22Rv1 (cell line): Measurements from ENCODE around the gene NSD1.

Source experiments
- H3K27ac ChIP-seq: fragments of 450-650 bp; 2 replicates; pipeline ENCODE4 v1.5.1; 2017
- CTCF ChIP-seq: fragments of 450-650 bp; IDR thresholded peaks from 2 replicates; pipeline ENCODE4 v1.5.1; 2017; ENCODE audit warnings: mild to moderate bottlenecking
- ZFX ChIP-seq: fragments of 450-650 bp; IDR thresholded peaks from 2 replicates; pipeline ENCODE4 v1.6.1; 2017; ENCODE audit warnings: antibody characterized with exemption, borderline replicate concordance

Gene NSD1

GRCh38 chr5:177300951-177301350 is 167.4 kb downstream of the NSD1 start:
- TF ChIP-seq ZFX (no peak), CTCF (no peak)
- peak overlapping the region; percentile 85 for H3K27ac ChIP-seq

- no peak for TF ChIP-seq CTCF
- TF ChIP-seq ZFX, result no peak
- H3K27ac ChIP-seq, result peak overlapping the region; percentile 85
These were observed 168.1 kb downstream of the NSD1 start for GRCh38 chr5:177301503-177302165.

- H3K27ac ChIP-seq, result peak overlapping the region; percentile 85
- TF ChIP-seq CTCF (no peak; the same call in 1 of the 2 replicates), ZFX (no peak)
These were observed 169.0 kb downstream of the NSD1 start for GRCh38 chr5:177302354-177303110.

- H3K27ac ChIP-seq, result peak within 1 kb of the TSS; percentile 85
- TF ChIP-seq CTCF, result peak; percentile 67
- no peak for TF ChIP-seq ZFX
These were observed 169.8 kb downstream of the NSD1 start, which contains the start of the genes PRELID1 and RAB24 for GRCh38 chr5:177303121-177303924. TSS of gene PRELID1 (plus strand) at chr5:177303799. CDS start at chr5:177303986, 187 bp downstream. TSS of gene RAB24 (minus strand) at chr5:177303719. CDS start at chr5:177303288, 431 bp downstream.

GRCh38 chr5:177303925-177304391 is 170.4 kb downstream of the NSD1 start:
- H3K27ac ChIP-seq, result peak overlapping the region; percentile 85
- TF ChIP-seq ZFX, result no peak
- no peak for TF ChIP-seq CTCF

- peak overlapping the region; percentile 85 for H3K27ac ChIP-seq
- TF ChIP-seq ZFX (no peak), CTCF (no peak)
These were observed 171.0 kb downstream of the NSD1 start for GRCh38 chr5:177304392-177305119.

GRCh38 chr5:177306103-177306640 is 172.6 kb downstream of the NSD1 start:
- H3K27ac ChIP-seq, result peak overlapping the region; percentile 85
